RCC 7860 (cell line): ENCODE data around the gene GPHB5.

Experiments used
- DNase-seq: peaks from one replicate; pipeline ENCODE4 v3.0.0-alpha.2; 2015; ENCODE audit warnings: low spot score
- FAIRE-seq: peaks from 2 replicates; lab custom pipeline; 2012; peaks lifted over from hg19 to GRCh38; lab: Jason Lieb, UNC

GPHB5 gene

DNA sequence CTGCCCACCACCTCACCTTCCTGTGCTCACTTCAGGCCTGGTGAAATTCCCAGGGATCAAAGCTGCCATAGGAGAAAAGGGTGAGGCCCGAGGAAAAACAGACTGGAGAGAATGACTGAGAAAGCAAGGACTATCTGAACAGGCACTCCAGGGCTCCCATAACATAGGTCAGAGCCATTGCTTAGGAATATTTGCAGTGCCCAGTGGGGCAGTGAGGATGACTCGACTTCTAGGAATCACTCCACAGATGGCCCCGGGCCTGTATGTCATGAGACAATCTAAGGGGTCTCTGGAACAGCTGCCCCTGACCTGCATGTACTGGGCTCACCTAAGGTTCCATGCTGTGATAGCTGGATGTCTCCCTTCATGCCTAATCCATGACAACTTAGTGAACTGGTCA is 51.6 kb downstream of the GPHB5 start:
- FAIRE-seq (no peak), DNase-seq (no peak)

DNA sequence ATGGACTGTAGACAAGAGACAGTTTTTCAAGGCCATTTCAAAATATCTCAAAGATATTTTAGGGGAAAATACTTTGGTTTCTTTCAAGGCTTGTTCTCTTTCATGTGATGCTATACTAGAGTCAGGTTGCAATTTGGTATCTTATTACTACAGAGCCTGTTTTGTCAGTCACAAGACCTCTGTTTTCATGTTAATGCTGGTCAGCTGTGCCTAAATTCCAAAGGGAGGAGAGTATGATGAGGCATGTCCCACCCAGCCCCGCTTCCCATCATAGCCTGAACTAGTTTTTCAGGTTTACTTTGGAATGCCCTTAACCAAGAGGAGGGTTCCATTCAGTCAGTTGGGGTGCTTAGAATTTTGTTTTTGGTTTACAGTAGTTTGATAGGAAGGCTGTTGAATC is 52.6 kb downstream of the GPHB5 start:
- DNase-seq: no peak
- FAIRE-seq: no peak
